Measurements from ENCODE around the gene GTPBP6.
"Not testable (repeated sequence)": the region's sequence is repeated elsewhere in the genome, so short reads cannot be mapped to it uniquely, and the experiment has no call there.

GTPBP6 gene

DNA sequence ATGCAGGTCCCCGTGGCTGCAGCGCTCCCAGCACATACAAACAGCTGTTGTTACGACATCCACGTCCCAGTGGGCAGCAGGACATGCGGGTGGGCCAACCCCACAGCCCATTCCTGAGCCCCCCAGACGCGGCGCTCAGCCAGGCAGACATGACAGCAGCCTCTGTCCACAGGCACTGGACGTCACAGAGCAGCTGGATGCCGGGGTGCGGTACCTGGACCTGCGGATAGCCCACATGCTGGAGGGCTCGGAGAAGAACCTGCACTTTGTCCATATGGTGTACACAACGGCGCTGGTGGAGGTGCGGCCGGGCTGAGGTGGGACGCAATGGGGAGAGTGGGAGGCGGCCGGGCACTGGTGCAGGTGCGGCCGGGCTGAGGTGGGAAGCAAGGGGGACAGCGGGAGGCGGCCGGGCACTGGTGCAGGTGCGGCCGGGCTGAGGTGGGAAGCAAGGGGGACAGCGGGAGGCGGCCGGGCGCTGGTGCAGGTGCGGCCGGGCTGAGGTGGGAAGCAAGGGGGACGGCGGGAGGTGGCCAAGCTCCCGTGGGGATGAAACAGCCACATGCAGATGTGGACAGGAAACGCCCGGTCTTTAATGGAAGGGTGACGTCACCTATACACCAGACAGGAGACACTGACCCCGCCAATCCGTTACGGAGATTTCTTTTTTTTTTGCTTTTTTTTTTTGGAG is 28.0 kb downstream of the GTPBP6 start:
- DNase-seq, result no peak

DNA sequence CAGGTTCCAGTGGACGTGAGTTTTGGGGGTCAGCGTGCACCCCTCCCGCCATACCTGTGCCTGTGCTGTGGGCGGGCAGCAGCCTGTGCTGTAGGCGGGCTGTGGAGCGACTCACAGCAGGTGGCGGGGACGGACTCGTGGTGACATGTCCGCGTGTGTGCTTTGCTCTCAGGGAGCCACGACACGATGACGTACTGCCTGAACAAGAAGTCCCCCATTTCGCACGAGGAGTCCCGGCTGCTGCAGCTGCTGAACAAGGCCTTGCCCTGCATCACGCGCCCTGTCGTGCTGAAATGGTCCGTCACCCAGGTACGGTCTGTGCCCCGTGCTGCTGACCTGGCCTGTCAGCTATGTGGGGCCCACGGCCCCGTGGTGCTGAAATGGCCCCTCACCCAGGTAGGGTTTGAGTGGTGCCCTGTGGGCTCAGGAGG is 30.0 kb downstream of the GTPBP6 start:
- DNase-seq, result no peak

DNA sequence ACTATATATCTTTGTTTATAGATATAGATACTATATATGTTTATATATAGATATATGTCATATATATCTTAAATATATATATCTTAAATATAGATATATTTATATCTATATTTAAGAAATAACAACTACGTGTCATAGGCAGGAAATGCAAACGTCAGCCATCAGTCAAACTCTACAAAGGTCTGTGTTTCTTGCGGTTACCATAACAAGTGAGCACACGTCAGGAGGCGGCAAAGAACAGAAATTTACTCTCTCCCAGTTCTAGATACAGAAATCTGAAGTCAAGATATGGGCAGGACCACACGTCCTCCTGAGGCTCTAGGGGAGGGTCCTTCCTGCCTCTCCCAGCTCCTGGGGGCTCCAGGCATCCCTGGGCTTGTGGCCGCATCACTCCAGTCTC is 30.9 kb downstream of the GTPBP6 start:
- DNase-seq, result no peak

DNA sequence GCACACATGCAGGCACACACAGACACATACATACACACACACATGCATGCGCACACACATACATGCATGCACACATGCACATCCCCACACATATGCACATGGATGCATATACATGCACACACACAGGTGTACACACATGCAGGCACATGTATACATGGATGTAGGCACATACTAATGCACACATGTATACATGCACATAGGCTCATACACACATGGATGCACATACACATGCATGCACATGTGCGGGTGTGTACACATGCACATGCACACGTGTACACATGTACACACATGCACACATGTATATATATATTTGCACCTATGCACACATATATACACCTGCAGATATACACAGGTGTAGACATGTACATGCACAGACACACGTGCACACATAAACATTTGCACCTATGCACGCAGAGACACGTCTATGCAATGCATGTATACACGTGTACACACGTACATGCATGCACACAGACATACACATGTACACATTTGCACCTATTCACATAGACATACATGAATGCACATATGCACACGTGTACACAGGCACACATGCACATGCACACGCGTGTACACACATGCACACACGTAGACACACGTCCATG is 33.4 kb downstream of the GTPBP6 start:
- DNase-seq, result no peak

DNA sequence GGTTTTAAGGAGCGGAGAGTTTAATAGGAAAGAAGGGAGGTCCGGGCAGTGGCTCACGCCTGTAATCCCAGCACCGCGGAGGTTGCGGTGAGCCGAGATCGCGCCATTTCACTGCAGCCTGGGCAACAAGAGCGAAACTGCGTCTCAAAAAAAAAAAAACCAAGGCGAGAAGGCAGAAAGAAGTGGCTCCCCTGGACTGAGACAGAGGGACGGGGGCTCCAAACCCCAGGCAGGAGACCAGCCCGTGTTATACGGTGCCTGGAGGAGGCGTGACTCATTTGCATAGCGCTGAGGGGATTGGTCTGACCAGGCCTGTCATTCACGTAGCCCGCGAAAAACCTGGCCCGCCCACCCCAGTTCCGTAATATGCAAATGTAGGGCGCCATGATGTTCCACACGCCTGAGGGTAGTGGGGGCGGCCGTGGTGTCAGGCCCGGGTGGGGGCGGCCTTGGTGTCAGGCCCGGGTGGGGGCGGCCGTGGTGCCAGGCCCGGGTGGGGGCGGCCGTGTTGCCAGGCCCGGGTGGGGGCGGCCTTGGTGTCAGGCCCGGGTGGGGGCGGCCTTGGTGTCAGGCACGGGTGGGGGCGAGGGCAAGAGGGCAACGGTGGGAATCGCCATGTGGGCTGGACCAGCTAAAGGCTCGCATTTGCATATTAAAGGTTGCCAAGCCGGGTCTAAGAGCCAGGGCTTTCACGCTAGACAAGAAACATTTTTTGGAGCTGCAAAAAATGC is 35.3 kb downstream of the GTPBP6 start:
- DNase-seq, result peak; percentile 84 to 86

DNA sequence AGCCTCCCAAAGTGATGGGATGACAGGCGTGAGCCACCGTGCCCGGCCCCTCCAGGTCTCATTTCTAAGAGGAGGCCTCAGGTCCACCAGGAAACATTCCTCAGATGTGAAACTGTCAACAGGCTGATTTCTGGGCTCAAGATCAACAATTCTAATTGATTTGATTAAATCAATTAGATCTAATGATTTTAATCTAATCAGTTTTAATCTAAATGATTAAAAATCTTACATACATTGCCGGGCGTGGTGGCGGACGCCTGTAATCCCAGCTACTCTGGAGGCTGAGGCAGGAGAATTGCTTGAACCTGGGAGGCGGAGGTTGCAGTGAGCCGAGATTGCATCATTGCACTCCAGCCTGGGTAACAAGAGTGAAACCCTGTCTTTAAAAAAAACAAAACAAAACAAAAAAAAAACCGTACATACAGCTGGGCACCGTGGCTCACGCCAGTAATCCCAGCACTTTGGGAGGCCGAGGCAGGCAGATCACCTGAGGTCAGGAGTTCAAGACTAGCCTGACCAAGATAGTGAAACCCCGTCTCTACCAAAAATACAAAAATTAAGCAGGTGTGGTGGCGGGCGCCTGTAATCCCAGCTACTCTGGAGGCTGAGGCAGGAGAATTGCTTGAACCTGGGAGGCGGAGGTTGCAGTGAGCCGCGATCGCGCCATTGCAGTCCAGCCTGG is 36.5 kb downstream of the GTPBP6 start:
- not testable (repeated sequence) for DNase-seq

DNA sequence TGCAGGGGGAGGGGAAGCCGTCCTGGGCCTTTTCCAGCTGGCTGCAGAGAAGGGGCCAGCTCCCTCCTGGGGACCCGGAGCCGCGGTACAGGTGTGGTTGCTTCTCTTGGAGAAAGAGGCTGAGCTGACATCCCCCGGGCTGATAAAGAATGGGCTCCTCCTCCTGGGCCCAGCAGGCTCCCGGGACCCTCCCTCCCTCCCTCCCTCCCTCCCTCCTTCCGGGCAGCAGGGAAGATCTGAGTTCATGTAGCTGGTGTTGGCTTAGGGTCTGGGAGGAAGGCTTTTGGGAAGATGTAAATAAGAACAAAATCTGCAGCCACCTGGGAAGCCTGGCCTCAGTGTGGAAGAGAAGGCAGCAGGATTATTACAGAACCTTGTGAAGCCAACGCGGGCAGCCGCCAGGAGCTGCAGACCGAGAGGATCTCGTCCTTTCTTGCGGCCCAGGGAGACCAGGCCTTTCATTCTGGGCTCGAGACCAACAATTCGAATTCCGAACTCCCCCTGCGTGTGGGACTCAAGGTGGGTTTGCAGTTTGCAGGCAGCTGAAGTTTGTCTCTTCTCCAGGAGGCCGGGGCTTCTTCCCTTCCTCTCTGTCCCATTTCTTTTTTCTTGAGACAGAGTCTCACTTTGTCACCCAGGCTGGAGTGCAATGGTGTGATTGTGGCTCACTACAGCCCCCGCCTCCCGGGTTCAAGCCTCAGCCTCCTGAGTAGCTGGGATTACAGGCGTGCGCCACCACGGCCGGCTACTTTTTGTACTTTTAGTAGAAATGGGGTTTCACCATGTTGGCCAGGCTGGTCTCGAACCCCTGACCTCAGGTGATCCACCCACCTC is 37.2 kb downstream of the GTPBP6 start, which contains the start of gene PLCXD1:
PLCXD1 (plus strand) TSS at position 216 of the 834 bp plus-strand sequence. CDS start 2,807 bp downstream, outside the sequence.
- DNase-seq, result no peak

DNA sequence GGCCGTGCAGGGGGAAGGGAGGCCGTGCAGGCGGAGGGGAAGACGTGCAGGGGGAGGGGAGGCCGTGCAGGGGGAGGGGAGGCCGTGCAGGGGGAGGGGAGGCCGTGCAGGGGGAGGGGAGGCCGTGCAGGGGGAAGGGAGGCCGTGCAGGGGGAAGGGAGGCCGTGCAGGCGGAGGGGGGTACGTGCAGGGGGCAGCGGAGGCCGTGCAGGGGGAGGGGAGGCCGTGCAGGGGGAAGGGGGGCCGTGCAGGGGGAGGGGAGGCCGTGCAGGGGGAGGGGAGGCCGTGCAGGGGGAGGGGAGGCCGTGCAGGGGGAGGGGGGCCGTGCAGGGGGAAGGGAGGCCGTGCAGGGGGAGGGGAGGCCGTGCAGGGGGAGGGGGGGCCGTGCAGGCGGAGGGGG is 37.9 kb downstream of the GTPBP6 start:
- DNase-seq, result not testable (repeated sequence)

DNA sequence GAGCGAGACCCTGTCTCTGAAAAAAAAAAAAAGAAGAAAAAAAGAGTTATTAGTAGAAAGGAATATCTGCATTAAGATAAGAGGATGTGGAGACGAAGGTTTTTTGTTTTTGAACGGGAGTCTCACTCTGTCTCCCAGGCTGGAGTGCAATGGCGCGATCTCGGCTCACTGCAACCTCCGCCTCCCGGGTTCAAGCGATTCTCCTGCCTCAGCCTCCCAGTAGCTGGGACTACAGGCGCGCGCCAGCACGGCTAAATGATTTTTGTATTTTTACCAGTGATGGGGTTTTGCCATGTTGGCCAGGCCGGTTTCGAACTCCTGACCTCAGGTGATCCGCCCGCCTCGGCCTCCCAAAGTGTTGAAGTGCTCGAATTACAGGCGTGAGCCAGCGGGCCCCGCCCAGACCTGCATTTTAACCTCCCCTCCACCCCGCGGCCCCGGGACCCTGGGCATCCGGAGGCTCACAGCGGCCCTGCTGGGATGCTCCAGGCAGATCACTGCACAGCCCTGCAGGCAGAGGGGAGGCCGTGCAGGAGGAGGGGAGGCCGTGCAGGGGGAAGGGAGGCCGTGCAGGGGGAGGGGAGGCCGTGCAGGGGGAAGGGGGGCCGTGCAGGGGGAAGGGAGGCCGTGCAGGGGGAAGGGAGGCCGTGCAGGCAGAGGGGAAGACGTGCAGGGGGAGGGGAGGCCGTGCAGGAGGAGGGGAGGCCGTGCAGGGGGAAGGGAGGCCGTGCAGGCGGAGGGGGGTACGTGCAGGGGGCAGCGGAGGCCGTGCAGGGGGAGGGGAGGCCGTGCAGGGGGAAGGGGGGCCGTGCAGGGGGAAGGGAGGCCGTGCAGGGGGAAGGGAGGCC is 38.6 kb downstream of the GTPBP6 start:
- DNase-seq, result not testable (repeated sequence)

DNA sequence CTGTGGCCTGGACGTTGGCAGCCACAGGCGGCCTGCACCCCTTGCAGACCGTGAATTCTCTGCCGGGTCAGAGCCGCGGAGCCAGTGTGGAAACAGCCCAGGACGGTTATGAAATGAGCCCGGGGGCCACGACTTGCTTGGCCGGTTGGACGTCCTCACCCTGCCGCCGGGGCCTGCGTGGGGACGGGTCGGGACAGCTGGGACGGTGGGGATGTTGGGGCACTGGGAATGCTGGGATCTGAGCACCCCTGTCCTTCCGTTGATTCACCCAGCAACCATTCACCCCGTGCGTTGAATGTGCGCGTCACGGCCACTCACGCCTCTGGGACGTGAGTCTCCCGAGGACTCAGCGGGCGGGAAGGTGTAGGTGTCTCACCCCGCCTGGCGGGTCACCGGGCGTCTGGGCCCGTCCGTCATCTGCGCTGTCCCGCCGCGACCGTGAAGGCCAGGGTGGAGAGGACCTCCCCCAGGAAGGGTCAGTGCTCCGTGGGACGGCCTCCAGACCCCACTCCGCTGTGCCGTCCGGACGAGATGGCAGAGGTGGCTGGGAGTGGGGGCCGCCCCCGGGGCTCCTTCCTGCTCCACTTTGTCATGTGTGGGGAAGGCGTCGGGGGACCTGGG is 41.9 kb downstream of the GTPBP6 start:
- DNase-seq, result peak; percentile 13 to 31

DNA sequence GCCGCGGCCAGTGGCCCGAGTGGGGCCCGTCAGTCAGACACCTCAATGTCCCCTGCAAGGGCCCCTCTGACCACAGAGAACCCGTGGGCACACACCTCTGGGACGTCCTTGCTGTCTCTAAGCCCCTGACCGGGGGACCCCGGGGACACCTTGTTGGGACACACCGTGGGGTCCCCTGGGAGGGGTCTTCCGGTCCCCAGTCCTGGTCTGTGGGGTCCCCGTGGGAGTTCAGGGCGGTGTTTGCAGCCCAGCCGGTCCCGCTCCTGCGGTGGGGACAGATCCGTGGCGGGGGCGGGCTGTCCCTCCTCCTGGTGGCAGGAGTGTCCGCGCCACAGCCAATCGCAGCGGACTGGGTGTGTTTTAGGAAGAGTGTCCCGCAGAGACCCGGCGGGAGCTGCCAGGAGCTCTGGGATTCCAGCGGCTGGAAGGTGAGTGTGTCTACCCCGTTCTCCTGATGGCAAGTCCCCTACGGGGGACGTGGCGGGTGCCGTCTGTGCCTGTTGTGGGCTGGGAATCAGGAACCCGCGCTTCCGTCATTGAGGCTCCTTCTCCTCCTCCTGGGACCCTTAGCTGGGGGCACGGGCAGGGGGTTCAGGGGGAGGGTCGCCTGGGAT is 42.5 kb downstream of the GTPBP6 start:
- DNase-seq, result peak; percentile 61 to 70

DNA sequence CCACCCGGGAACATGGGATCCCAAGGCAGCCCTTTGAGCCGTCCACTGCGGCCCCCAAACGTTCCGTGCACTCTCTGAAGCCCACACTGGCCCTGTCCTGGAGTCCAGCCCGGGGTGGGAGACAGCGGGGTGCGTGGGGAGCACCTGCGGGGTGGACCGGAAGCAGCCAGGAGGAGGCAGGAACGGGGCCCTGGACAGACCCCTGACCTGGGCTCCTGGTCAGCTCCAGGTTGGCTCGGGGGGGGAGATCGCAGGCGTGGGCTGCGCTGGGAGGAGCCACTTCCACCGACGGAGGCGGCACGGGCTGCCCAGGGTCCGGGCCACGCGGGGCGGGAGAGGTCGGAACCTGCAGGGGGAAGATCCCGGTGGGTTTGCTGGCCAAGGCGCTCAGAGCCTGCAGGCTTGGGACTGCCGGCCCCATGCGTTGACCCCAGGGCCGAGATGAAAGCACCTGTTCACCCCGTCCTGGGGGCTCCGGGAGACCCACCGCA is 43.1 kb downstream of the GTPBP6 start:
- no peak for DNase-seq

DNA sequence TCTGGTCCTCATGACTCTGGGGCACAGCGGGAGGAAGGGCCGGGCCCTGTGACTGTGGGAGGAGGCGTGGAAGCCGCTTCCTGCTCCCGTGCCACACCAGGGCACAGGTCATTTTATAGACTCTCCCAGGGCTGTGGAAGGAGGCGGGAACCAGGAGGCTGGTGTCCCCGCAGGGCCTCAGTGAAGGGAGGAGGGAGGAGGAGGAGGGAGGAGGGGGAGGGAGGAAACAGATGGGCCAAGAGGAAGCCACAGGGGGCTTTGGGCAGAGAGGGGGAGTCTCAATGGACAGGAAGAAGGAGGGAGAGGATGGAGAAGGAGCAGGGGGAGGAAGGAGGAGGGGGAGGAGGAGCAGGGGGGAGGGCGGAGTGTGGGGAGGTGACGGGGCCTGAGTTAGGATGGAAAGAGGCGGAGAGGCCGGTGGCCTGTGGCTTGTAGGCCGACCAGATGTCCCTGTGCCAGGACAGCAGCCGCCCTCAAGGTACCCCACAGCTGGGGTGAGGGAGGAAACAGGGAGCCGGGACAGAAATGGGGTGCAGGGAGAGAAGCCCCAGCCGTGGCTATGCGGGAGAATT is 43.6 kb downstream of the GTPBP6 start:
- peak; percentile 56 to 76 for DNase-seq

DNA sequence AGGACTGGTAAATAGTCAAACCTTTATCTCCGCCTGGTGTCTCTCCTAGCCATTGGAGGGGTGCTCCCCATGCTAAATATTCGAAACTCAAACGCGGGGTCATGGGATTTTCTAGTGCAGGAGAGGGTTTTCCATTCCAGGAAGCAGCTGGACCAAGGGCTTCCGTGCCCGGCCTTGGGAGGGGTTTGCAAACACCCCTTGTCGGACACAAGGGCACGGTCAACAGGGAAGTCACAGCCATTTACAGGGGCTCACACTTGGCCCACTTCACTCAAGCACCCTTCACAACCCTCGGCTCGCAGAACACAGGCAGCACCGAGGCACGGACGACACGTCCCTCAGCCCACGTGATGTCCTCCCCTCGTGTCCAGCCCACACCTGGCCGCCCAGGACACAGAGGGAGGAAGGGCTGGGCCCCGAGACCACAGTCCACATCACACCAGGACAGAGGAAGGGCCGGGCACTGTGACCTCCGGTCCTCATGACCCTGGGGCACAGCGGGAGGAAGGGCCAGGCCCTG is 47.7 kb downstream of the GTPBP6 start:
- no peak for DNase-seq

DNA sequence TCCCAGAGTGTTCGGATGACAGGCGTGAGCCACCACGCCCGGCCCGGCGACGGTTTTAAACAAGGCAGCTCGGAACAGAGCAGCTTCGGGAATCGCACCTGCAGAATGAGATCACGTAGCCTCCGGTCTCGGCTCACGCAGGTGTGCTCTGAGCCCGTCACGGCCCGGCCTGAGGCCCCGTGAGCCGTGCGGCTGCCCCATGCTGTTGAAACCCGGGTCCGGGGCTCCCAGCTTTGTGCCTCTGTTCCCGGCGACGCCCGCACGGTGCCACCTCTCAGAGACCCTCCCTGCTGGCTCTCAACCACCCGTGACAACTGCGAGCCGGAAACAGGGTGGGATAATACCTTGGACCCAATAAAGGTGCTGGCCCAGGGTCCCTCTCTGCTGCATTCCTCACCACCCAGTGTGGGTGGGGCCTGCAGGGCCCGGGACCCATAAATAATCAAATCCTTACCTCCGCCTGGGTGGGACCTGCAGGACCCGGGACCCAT is 50.8 kb downstream of the GTPBP6 start:
- no peak for DNase-seq

DNA sequence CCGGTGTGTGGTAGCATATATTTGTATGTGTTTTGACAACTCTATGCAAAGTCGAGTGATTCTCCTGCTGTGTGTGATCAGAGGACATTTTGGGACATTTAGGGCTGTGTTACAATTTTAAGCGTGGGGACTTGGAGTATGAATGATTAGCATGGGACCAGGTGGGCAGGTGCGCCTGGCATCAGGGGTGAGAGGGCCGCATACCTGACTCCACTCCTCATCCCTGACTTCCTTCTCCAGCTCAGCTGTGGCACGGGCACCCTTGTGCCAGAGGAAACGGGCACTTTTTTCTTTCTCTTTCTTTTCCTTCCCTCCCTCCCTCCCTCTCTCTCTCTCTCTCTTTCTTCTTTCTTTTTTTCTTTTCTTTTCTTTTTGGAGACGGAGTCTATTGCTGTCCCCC is 53.1 kb downstream of the GTPBP6 start:
- no peak for DNase-seq

DNA sequence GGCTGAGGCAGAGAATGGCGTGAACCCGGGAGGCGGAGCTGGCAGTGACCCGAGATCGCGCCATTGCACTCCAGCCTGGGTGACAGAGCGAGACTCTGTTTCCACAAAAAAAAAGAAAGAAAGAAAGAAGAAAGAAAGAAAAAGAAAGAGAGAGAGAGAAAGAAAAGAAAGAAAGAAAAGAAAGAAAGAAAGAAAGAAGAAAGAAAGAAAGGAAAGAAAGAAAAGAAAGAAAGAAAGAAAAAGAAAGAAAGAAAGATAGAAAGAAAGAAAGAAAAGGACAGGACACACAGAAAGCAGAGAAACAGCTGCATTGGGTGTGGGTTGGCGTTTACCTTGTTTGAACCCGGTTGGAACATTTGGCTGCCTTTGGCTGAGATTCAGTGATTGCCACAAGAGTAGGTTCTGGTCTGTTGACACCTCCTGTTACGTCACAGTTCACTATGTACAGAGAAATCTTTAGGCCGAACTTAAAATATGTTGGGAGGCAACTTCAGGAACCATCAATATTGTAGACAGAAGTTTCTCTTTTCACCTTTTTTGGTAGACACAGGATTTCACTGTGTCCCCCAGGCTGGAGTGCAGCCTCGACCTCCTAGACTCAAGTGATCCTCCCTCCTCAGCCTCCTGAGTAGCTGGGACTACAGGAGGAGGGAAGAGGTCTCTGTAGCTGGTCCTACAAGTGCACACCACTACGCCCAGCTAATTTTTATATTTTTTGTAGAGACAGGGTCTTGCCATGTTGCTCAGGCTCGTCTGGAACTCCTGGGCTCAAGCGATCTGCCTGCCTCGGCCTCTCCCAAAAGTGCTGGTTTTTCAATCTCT is 53.8 kb downstream of the GTPBP6 start:
- peak in 1 of 2 donors; percentile 14 for DNase-seq

DNA sequence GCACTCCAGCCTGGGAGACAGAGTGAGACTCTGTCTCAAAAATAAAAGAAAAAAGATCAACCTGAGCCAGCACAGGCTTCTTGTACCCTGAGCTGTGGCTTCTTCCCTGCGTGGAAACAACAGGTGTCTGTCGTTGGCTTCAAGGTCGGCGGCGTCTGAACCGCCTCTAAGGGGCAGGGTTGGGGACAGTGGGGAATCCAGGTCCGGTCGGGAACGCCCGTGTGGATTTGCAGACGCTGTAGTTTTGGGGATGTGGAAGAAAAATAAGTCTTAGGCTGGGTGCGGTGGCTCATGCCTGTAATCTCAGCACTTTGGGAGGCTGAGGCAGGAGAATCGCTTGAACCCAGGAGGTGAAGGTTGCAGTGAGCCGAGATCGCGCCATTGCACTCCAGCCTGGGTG is 54.6 kb downstream of the GTPBP6 start:
- not testable (repeated sequence) for DNase-seq
